Lower leg skin (tissue), 4 donors: ENCODE measurements around the gene FOXN4. TPM values are rescaled to one million over a fixed set of nuclear protein-coding genes. Genes with fewer than 3 reads are reported as not detected.

Source experiments
- DNase-seq, 2 donors: peaks; one replicate each; pipeline ENCODE4 v3.0.0-alpha.2; 2019; ENCODE audit warnings: low spot score in 2 of 2
- H3K4me3 ChIP-seq: fragments of 200-600 bp; sonication (generic); 2 replicates; pipeline ENCODE4 v1.5.1; 2017; ENCODE audit warnings: mild to moderate bottlenecking, low read depth; ENCODE audit not compliant: poor library complexity, severe bottlenecking
- POLR2A ChIP-seq, 2 donors: fragments of 450-650 bp; IDR thresholded peaks; one replicate each; pipeline ENCODE4 v1.6.1; 2016 to 2017; ENCODE audit warnings: antibody characterized with exemption in 2 of 2, mild to moderate bottlenecking in 1 of 2, moderate library complexity in 1 of 2
- WGBS, 2 donors: methylation state at CpG; one replicate each; pipeline ENCODE4 v1.1.5; 2018; 5-methylcytosine and 5-hydroxymethylcytosine counted together
- intact Hi-C: fragments of 100-400 bp; cut with DNase I; formaldehyde crosslinking; loops from one replicate; pipeline ENCODE4 v1.15.0; 2023; ENCODE audit warnings: low total_unique reads
- total RNA-seq, 4 donors: library from RNA; depleted of rRNA; stranded (reverse); fragments of >200 nt; gene quantifications; one replicate each; pipeline ENCODE4 v1.1.0, GENCODE V29; 2016
- TF ChIP-seq, protein P1 (sequence below), 3 donors: fragments of 450-650 bp; IDR thresholded peaks; one replicate each; pipeline ENCODE4 v1.5.1; 2016; ENCODE audit warnings: antibody characterized with exemption in 3 of 3, mild to moderate bottlenecking in 3 of 3, moderate library complexity in 2 of 3

Gene FOXN4
- total RNA-seq, 4 donors from 2014 or later = 0.10 to 0.12 TPM; not detected in 2

DNA sequence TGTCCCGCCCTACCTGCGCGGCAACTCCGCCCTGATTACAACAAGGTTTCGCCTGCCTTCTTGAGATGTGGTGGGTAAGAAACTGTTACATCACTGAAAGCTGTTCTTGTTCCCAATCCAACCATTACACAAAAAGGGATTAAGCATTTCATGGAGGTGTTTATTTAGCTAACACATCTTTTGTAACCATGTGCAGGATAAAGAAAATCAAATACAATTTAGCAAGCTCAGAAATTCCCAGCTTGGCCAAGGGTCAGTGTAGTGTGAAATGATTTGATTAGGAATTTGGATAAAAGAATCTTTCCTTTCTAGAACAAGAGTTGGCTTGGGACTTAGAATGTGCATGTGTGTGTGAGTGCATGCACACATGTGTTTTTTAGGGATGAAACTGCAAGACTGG is 6.3 kb downstream of the FOXN4 start:
- intact Hi-C loops = no loop called here
- WGBS, 2 donors = 47 to 60% methylated on average over 5 of the region's 5 CpGs
- H3K4me3 ChIP-seq = no peak overlapping the region
- no peak for DNase-seq
- TF ChIP-seq POLR2A (IDR thresholded peaks at IDR 0.05) = no peak
- TF ChIP-seq, protein P1, sequence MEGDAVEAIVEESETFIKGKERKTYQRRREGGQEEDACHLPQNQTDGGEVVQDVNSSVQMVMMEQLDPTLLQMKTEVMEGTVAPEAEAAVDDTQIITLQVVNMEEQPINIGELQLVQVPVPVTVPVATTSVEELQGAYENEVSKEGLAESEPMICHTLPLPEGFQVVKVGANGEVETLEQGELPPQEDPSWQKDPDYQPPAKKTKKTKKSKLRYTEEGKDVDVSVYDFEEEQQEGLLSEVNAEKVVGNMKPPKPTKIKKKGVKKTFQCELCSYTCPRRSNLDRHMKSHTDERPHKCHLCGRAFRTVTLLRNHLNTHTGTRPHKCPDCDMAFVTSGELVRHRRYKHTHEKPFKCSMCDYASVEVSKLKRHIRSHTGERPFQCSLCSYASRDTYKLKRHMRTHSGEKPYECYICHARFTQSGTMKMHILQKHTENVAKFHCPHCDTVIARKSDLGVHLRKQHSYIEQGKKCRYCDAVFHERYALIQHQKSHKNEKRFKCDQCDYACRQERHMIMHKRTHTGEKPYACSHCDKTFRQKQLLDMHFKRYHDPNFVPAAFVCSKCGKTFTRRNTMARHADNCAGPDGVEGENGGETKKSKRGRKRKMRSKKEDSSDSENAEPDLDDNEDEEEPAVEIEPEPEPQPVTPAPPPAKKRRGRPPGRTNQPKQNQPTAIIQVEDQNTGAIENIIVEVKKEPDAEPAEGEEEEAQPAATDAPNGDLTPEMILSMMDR (IDR thresholded peaks at IDR 0.05) = no peak

DNA sequence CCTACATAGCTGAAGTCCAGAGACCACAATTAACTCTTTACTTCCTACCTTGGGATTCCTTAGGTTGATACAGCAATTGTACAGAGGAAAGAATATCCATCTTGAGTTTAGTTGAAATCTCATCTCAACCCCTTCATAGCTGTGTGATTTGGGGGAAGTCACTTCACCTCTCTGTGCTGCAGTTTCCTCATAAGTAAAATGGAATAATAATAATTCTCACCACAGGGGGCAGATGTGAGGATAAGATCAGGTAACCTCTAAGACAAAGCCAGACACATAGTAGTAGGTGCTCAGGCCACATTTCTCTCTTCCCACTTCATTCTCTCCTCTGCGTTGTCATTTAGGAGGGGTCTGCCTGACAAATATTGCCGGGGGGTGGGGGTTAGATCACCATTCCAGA is 6.7 kb downstream of the FOXN4 start:
- H3K4me3 ChIP-seq = no peak overlapping the region
- no peak for DNase-seq
- intact Hi-C loops = no loop called here
- TF ChIP-seq, protein P1 (IDR thresholded peaks at IDR 0.05) = no peak
- no peak for TF ChIP-seq POLR2A (IDR thresholded peaks at IDR 0.05)
- WGBS, 2 donors = 38 to 39% methylated on average over 2 of the region's 2 CpGs

DNA sequence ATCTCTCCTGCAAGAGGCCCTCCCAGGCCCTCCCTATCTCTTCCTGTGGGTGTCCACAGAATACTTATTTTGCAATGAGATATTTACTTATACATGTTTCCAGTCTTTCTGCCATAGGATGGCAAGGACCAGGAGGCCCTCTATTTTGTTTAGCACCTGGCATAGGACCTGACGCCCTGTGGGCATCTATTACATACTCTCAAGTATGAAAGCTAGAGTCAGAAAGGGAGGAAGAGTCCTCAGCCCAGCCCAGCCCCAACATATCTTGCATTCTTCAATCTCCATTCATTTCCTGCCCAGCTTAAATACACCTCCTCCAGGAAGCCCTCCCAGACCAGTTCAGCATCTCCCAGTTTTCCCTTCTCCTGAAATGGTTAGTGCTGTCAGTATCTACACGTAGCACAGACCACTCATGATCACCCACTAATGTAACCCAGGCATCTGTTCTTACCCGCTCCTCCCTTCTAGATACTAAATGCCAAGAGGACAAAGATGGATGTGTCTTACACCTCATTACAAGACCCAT is 7.4 kb downstream of the FOXN4 start:
- intact Hi-C loops = no loop called here
- WGBS, 2 donors = 69 to 78% methylated on average over 3 of the region's 3 CpGs
- DNase-seq = no peak
- TF ChIP-seq, protein P1 (IDR thresholded peaks at IDR 0.05) = no peak
- no peak for TF ChIP-seq POLR2A (IDR thresholded peaks at IDR 0.05)
- no peak overlapping the region for H3K4me3 ChIP-seq

DNA sequence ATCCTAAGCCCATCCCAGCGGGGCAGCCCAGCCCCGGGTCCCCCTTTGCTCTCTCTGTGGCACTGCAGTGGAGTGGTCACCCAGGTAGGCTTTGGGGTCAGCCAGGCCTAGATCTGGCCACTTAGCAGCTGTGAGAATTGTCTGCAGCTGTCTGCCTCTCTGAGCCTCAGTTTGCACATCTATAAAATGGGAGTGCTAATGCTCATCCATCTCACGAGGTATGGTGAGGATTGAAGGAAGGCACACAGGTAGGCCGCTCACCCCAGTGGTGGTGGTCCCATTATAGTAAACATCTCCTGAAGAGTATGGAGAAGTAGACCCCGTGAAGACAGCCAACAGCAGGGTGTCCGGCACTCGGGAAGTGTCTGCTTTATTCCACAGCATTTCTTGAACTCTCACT is 9.2 kb downstream of the FOXN4 start:
- intact Hi-C loops = no loop called here
- 88 to 93% methylated on average over 5 to 7 of the region's 7 CpGs for WGBS, 2 donors
- no peak for DNase-seq
- no peak overlapping the region for H3K4me3 ChIP-seq
- TF ChIP-seq, protein P1 (IDR thresholded peaks at IDR 0.05) = no peak

DNA sequence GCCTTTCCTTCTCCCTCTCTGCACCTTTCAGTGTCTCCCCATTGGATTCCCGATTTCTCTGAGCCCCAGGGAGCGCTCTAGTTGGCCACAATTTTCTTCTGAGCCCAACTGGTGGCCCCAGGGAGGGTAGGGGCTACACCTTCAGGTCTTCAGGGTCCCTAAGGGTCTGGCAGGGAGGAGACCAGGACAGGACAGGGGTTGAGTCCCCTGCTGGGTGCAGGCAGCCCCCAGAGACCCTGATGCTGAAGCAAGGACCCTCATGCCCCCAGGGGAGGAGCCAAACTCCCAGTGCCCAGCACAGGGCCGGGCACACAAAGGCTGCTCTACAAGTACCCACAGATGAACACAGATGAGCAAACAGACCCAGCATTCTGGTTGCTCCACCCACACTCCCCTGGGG is 12.7 kb downstream of the FOXN4 start:
- H3K4me3 ChIP-seq = no peak overlapping the region
- intact Hi-C loops = no loop called here
- TF ChIP-seq, protein P1 (IDR thresholded peaks at IDR 0.05) = no peak
- TF ChIP-seq POLR2A (IDR thresholded peaks at IDR 0.05) = no peak
- 67 to 68% methylated on average over 2 of the region's 3 CpGs for WGBS, 2 donors
- no peak for DNase-seq

DNA sequence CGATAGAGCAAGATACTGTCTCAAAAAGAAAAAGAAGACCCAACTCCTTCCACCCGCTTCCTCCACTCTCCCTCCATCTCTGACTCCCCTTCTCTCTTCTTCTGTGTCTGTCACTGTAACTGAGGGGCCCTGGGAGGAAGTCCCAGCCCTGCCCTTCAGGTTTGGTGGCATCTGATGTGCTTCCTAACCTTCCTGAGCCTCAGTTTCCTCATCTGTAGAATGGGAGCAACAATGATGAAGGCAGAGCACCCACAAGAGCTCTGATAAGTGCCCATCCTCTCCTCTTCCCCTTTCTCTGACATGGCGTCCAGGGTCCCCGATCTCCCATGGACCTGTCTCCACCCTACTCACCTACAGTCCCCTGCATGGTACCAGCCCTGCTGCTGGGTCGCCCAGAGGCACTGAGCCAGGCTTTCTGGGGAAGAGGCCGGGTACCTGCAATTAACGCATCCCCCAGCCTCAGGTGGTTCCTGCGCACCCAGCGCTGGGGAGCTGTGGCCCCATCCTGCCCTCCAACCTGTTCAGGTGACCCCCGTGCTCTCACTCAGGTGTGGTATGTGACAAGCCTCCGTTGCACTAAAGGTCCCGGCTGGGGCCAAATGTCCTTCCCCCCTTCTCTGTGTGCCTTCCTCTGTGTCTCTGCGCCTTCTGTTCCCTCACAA is 13.2 kb downstream of the FOXN4 start:
- no peak overlapping the region for H3K4me3 ChIP-seq
- intact Hi-C loops = no loop called here
- no peak for DNase-seq
- TF ChIP-seq POLR2A (IDR thresholded peaks at IDR 0.05) = no peak
- WGBS, 2 donors = 76 to 86% methylated on average over 13 of the region's 13 CpGs
